HG02798 (cell line): ENCODE results near the gene LRRK1.

Source experiments
- ATAC-seq: cut with Tn5 transposase; IDR thresholded peaks from one replicate; pipeline ENCODE4 v1.9.1; 2021; ENCODE audit warnings: mild to moderate bottlenecking; ENCODE audit not compliant: unreplicated experiment, poor library complexity

The LRRK1 gene

GRCh38 chr15:100908466-100908865 is 10.7 kb upstream of the LRRK1 start:
- no peak for ATAC-seq

- ATAC-seq, result no peak
These were observed 9.6 kb upstream of the LRRK1 start for GRCh38 chr15:100909565-100909964.

GRCh38 chr15:100909989-100910955 is 8.9 kb upstream of the LRRK1 start:
- no peak for ATAC-seq

GRCh38 chr15:100911086-100911485 is 8.1 kb upstream of the LRRK1 start:
- no peak for ATAC-seq

GRCh38 chr15:100913961-100914360 is 5.2 kb upstream of the LRRK1 start:
- ATAC-seq, result no peak

GRCh38 chr15:100914876-100915275 is 4.3 kb upstream of the LRRK1 start:
- ATAC-seq, result no peak

GRCh38 chr15:100918034-100918689 is 995 bp upstream of the LRRK1 start:
- ATAC-seq, result peak; percentile 66

GRCh38 chr15:100919481-100920405 is 586 bp downstream of the LRRK1 start:
- no peak for ATAC-seq

GRCh38 chr15:100920516-100921135 is 1.5 kb downstream of the LRRK1 start:
- ATAC-seq, result no peak

- peak; percentile 17 for ATAC-seq
These were observed 3.3 kb downstream of the LRRK1 start for GRCh38 chr15:100922192-100923040.

GRCh38 chr15:100923076-100923475 is 3.9 kb downstream of the LRRK1 start:
- peak; percentile 18 for ATAC-seq

GRCh38 chr15:100923902-100924301 is 4.7 kb downstream of the LRRK1 start:
- ATAC-seq, result no peak

GRCh38 chr15:100924436-100924835 is 5.3 kb downstream of the LRRK1 start:
- ATAC-seq, result no peak

GRCh38 chr15:100925480-100925879 is 6.3 kb downstream of the LRRK1 start:
- no peak for ATAC-seq

GRCh38 chr15:100926258-100926657 is 7.1 kb downstream of the LRRK1 start:
- no peak for ATAC-seq

GRCh38 chr15:100926971-100927756 is 8.0 kb downstream of the LRRK1 start:
- ATAC-seq, result peak; percentile 31

- ATAC-seq, result no peak
These were observed 9.6 kb downstream of the LRRK1 start for GRCh38 chr15:100928632-100929280.

- peak; percentile 38 for ATAC-seq
These were observed 10.5 kb downstream of the LRRK1 start for GRCh38 chr15:100929641-100930042.
